ENCODE measurements around the gene HBS1L. TPM values are rescaled to one million over a fixed set of nuclear protein-coding genes. Genes with fewer than 3 reads are reported as not detected.

The HBS1L gene
- total and polyA plus RNA-seq, 9 of the 15 experiments (the other 6 are each of a cell fraction or from before 2014, with no cell fraction given), result 101 to 199 (median 145) TPM

DNA sequence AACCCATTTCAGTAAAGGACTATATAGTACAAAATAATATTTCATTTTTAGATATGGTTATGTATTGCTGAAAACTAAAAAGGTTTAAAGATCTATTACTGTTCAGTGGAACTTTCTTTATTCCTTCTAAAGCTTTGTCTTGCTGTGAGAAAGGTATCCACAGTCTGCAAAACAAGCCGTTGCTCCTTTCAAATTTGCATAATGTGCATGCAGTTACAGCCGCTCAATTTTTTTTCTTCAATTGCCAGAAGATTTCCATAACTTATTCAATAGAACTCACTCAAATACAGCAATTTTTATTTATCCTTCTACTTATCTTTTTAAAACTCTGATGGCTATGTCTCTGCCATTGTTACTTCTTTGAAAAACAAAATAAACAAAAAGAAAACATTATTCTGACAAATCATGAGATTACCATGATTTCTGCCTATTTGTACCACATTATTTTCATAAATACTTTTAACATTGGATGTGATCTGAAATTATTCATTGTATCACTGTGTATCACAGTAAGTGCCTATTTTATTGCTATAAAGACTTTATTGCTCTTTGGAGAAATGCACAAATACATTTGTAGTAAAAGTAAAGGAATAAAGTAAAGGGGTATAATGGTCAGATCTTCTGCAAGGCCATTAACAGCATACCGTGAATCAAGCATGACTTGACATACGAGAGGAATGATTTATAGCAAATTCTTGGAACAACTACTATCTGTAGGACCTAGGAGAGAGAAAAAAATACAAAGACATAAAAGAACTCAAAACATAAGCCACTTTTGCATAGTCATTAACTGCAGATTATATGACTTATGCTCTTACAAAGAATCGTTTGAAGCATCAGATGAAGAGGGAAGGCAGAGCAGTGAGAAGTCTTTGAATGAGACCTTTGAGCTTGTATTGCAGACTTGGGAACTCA lies 29.6 kb upstream of the HBS1L start (continued):
- TF ChIP-seq, protein P1, sequence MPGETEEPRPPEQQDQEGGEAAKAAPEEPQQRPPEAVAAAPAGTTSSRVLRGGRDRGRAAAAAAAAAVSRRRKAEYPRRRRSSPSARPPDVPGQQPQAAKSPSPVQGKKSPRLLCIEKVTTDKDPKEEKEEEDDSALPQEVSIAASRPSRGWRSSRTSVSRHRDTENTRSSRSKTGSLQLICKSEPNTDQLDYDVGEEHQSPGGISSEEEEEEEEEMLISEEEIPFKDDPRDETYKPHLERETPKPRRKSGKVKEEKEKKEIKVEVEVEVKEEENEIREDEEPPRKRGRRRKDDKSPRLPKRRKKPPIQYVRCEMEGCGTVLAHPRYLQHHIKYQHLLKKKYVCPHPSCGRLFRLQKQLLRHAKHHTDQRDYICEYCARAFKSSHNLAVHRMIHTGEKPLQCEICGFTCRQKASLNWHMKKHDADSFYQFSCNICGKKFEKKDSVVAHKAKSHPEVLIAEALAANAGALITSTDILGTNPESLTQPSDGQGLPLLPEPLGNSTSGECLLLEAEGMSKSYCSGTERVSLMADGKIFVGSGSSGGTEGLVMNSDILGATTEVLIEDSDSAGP (CRISPR knock-in tag; IDR thresholded peaks at IDR 0.05), result no peak
- no peak for TF ChIP-seq ZNF717 (CRISPR knock-in tag; IDR thresholded peaks at IDR 0.05)
- TF ChIP-seq MEIS2 (IDR thresholded peaks at IDR 0.05; ENCODE audit: partially characterized antibody), result peak; percentile 100
- TF ChIP-seq C11orf30 (IDR thresholded peaks at IDR 0.05; ENCODE audit: low read depth), result peak; percentile 96
- TF ChIP-seq ILK (tag; IDR thresholded peaks at IDR 0.05; ENCODE audit: borderline replicate concordance, low read depth), result no peak
- TF ChIP-seq FOXJ2 (tag; IDR thresholded peaks at IDR 0.05), result no peak
- TF ChIP-seq SMARCE1 (IDR thresholded peaks at IDR 0.05), result peak; percentile 93
- no peak for TF ChIP-seq PHTF2 (CRISPR knock-in tag; IDR thresholded peaks at IDR 0.05)
- TF ChIP-seq, protein P2, sequence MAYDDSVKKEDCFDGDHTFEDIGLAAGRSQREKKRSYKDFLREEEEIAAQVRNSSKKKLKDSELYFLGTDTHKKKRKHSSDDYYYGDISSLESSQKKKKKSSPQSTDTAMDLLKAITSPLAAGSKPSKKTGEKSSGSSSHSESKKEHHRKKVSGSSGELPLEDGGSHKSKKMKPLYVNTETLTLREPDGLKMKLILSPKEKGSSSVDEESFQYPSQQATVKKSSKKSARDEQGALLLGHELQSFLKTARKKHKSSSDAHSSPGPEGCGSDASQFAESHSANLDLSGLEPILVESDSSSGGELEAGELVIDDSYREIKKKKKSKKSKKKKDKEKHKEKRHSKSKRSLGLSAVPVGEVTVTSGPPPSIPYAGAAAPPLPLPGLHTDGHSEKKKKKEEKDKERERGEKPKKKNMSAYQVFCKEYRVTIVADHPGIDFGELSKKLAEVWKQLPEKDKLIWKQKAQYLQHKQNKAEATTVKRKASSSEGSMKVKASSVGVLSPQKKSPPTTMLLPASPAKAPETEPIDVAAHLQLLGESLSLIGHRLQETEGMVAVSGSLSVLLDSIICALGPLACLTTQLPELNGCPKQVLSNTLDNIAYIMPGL (CRISPR knock-in tag; IDR thresholded peaks at IDR 0.05), result no peak
- peak; percentile 99 for TF ChIP-seq DPF2 (IDR thresholded peaks at IDR 0.05)
- TF ChIP-seq MEF2D (tag; conservative IDR thresholded peaks at IDR 0.05; ENCODE audit: low read depth), result peak; percentile 70; the same call in 1 of the 2 replicates
- no peak for TF ChIP-seq LARP7 (IDR thresholded peaks at IDR 0.05)
- TF ChIP-seq HOXB6 (CRISPR knock-in tag; IDR thresholded peaks at IDR 0.05; ENCODE audit: borderline replicate concordance), result no peak
- TF ChIP-seq NCOA6 (IDR thresholded peaks at IDR 0.05), result 0 out of 2 replicates have a peak, but pooled peaks have one; percentile 25
- peak; percentile 90 for TF ChIP-seq NFE2 (IDR thresholded peaks at IDR 0.05; ENCODE audit: low read depth)
- peak; percentile 95 for TF ChIP-seq MAFG (tag; conservative IDR thresholded peaks at IDR 0.05)
- TF ChIP-seq FOXM1 (IDR thresholded peaks at IDR 0.05; ENCODE audit: low read depth), result peak; percentile 90
- no peak for TF ChIP-seq FOXM1 (CRISPR knock-in tag; IDR thresholded peaks at IDR 0.05; ENCODE audit: low read depth)
- TF ChIP-seq, protein P3, sequence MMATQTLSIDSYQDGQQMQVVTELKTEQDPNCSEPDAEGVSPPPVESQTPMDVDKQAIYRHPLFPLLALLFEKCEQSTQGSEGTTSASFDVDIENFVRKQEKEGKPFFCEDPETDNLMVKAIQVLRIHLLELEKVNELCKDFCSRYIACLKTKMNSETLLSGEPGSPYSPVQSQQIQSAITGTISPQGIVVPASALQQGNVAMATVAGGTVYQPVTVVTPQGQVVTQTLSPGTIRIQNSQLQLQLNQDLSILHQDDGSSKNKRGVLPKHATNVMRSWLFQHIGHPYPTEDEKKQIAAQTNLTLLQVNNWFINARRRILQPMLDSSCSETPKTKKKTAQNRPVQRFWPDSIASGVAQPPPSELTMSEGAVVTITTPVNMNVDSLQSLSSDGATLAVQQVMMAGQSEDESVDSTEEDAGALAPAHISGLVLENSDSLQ (IDR thresholded peaks at IDR 0.05), result peak; percentile 98
- TF ChIP-seq ZNF3 (CRISPR knock-in tag; IDR thresholded peaks at IDR 0.05), result no peak
- no peak for TF ChIP-seq ZNF354B (CRISPR knock-in tag; IDR thresholded peaks at IDR 0.05)
- peak; percentile 78 to 82 for TF ChIP-seq KDM1A (IDR thresholded peaks at IDR 0.05)
- no peak for TF ChIP-seq PRMT5 (CRISPR knock-in tag; IDR thresholded peaks at IDR 0.05)
- TF ChIP-seq POLR3A (IDR thresholded peaks at IDR 0.05; ENCODE audit: borderline replicate concordance, extremely low read depth, insufficient read depth, insufficient read length), result no peak
